Measurements from ENCODE around the gene INF2. TPM values are rescaled to one million over a fixed set of nuclear protein-coding genes. Genes with fewer than 3 reads are reported as not detected.

Gene INF2
- total and polyA plus RNA-seq, 5 donors from 2014 or later = 4.2 to 74.3 (median 7.9) TPM

DNA sequence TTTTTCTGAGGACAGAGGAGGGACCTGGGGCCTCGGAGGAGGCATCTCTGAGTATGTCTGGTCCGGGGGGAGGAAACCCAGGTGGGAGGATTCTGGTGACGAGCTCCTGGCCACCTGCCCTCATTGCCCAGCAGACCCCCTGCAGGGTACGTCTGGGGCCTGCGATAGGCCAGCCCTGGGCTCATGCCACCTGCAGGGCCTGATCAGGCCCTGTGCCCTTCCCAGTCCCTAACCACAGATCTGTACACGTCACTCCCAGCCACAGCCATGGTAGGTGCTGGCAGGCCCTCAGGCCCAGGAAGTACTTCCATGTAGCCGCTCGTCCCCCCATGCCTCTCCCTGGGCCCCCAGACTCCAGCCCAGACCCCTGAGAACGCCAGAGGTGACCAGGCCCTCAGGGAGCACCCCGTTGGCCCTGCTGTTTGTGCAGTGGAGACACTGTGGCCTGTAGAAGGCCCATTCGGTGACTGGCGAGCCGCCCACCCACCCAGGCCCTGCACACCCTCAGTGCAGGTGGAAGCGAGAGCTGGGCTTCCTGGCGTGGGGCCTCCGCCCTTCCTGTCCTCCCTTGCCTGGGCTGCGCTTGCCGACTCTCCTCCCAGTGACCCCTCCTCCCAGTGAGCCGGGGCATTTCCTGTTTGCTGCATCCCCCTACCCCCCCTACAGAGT lies 5.7 kb downstream of the INF2 start:
- Mint-ChIP-seq H3K9me3 (no peaks in the 10 kb centered on the region), H3K27ac (peak overlapping the region; percentile 81 to 99 (median 96)), H3K36me3 (no peaks in the 10 kb centered on the region), H3K27me3 (no peaks in the 10 kb centered on the region), H3K4me1 (peaks cover 0 to 72% (median 17%) of the 10 kb centered on the region in 4 donors), H3K4me3 (peak overlapping the region; percentile 63 to 82 (median 72))
- Histone ChIP-seq H3K27ac (ENCODE audit: insufficient read depth, low read length, poor library complexity, severe bottlenecking) (peak overlapping the region; percentile 79), H3K4me3 (ENCODE audit: low read depth, low read length) (no peak overlapping the region), H3K36me3 (ENCODE audit: control insufficient read depth, insufficient read depth, low read length) (no peaks in the 10 kb centered on the region), H3K27me3 (ENCODE audit: control insufficient read depth, insufficient read depth, low read length) (no peaks in the 10 kb centered on the region), H3K9me3 (ENCODE audit: control insufficient read depth in 2 of 2, low read length in 2 of 2) (no peaks in the 10 kb centered on the region), H3K4me1 (ENCODE audit: control insufficient read depth, insufficient read depth, low read length, poor library complexity, severe bottlenecking) (peaks cover 63% of the 10 kb centered on the region)
- DNase-seq (peak; percentile 25 to 89 (median 40)), ATAC-seq (ENCODE audit: low read depth in 2 of 2) (peak; percentile 72 to 77)

DNA sequence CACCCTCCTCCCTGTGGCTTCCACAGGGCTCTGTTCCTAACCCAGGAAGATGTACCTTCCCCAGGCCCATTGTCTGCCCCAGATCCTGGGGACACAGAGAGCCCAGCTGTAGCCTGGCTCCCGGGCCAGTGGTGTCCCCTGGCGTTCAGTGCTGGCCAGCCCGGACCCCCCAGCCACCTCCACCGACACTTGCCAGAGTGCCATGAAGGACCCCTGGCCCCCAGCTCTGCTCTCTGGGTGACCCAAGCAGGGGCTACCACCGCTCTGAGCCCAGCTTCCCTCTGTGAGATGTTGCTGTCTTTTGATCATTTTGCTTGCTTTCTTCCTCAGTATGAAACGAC lies 6.2 kb downstream of the INF2 start:
- H3K27me3 Mint-ChIP-seq = no peaks in the 10 kb centered on the region
- peaks cover 0 to 70% (median 17%) of the 10 kb centered on the region in 4 donors for H3K4me1 Mint-ChIP-seq
- Histone ChIP-seq H3K36me3 (ENCODE audit: control insufficient read depth, insufficient read depth, low read length) (no peaks in the 10 kb centered on the region), H3K27me3 (ENCODE audit: control insufficient read depth, insufficient read depth, low read length) (no peaks in the 10 kb centered on the region), H3K9me3 (ENCODE audit: control insufficient read depth in 2 of 2, low read length in 2 of 2) (no peaks in the 10 kb centered on the region), H3K4me3 (ENCODE audit: low read depth, low read length) (no peak overlapping the region), H3K27ac (ENCODE audit: insufficient read depth, low read length, poor library complexity, severe bottlenecking) (peak overlapping the region; percentile 79), H3K4me1 (ENCODE audit: control insufficient read depth, insufficient read depth, low read length, poor library complexity, severe bottlenecking) (peaks cover 58% of the 10 kb centered on the region)
- ATAC-seq (ENCODE audit: low read depth in 2 of 2) = no peak
- H3K27ac Mint-ChIP-seq = peak overlapping the region; percentile 81 to 99 (median 96)
- no peaks in the 10 kb centered on the region for H3K9me3 Mint-ChIP-seq
- no peak for DNase-seq
- peak overlapping the region; percentile 63 to 82 (median 72) for H3K4me3 Mint-ChIP-seq
- no peaks in the 10 kb centered on the region for H3K36me3 Mint-ChIP-seq

GRCh38 chr14:104696671-104697316 lies 7.4 kb downstream of the INF2 start:
- Mint-ChIP-seq H3K27ac (peak overlapping the region in 2 of 3 donors; percentile 96 to 99), H3K36me3 (no peaks in the 10 kb centered on the region), H3K4me1 (peaks cover 0 to 59% (median 15%) of the 10 kb centered on the region in 4 donors), H3K27me3 (no peaks in the 10 kb centered on the region), H3K9me3 (no peaks in the 10 kb centered on the region), H3K4me3 (no peak overlapping the region)
- ATAC-seq (ENCODE audit: low read depth in 2 of 2) (no peak), DNase-seq (no peak)
- Histone ChIP-seq H3K4me1 (ENCODE audit: control insufficient read depth, insufficient read depth, low read length, poor library complexity, severe bottlenecking) (peaks cover 47% of the 10 kb centered on the region), H3K27ac (ENCODE audit: insufficient read depth, low read length, poor library complexity, severe bottlenecking) (peak overlapping the region; percentile 14), H3K36me3 (ENCODE audit: control insufficient read depth, insufficient read depth, low read length) (no peaks in the 10 kb centered on the region), H3K4me3 (ENCODE audit: low read depth, low read length) (no peak overlapping the region), H3K27me3 (ENCODE audit: control insufficient read depth, insufficient read depth, low read length) (no peaks in the 10 kb centered on the region), H3K9me3 (ENCODE audit: control insufficient read depth in 2 of 2, low read length in 2 of 2) (no peaks in the 10 kb centered on the region)

DNA sequence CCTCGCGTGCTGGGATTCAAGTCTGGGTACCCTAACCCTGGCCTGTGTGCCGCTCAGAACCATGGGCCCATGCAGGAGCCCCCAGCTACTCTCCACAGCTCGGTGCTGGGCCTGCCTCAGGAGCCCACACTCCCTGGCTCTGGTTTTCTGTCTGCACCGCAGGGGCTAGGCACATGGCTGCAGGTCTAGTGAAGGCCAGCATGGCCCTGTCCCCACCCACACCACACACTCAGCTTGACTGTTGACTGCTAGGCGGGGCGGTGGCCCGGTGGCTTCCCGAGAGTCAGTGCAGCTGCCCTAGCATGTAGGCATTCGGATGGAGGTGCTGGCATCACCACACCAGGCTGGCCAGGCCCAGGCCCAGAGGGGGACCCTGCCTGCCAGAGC lies 7.9 kb downstream of the INF2 start:
- Histone ChIP-seq H3K27me3 (ENCODE audit: control insufficient read depth, insufficient read depth, low read length) (no peaks in the 10 kb centered on the region), H3K4me1 (ENCODE audit: control insufficient read depth, insufficient read depth, low read length, poor library complexity, severe bottlenecking) (peaks cover 42% of the 10 kb centered on the region), H3K4me3 (ENCODE audit: low read depth, low read length) (no peak overlapping the region), H3K9me3 (ENCODE audit: control insufficient read depth in 2 of 2, low read length in 2 of 2) (no peaks in the 10 kb centered on the region), H3K36me3 (ENCODE audit: control insufficient read depth, insufficient read depth, low read length) (no peaks in the 10 kb centered on the region), H3K27ac (ENCODE audit: insufficient read depth, low read length, poor library complexity, severe bottlenecking) (peak overlapping the region; percentile 14)
- Mint-ChIP-seq H3K4me1 (peaks cover 0 to 55% (median 15%) of the 10 kb centered on the region in 4 donors), H3K27ac (peak overlapping the region in 1 of 3 donors; percentile 74), H3K9me3 (no peaks in the 10 kb centered on the region), H3K4me3 (no peak overlapping the region), H3K36me3 (peaks cover 4% of the 10 kb centered on the region), H3K27me3 (no peaks in the 10 kb centered on the region)
- DNase-seq (no peak), ATAC-seq (ENCODE audit: low read depth in 2 of 2) (no peak)

DNA sequence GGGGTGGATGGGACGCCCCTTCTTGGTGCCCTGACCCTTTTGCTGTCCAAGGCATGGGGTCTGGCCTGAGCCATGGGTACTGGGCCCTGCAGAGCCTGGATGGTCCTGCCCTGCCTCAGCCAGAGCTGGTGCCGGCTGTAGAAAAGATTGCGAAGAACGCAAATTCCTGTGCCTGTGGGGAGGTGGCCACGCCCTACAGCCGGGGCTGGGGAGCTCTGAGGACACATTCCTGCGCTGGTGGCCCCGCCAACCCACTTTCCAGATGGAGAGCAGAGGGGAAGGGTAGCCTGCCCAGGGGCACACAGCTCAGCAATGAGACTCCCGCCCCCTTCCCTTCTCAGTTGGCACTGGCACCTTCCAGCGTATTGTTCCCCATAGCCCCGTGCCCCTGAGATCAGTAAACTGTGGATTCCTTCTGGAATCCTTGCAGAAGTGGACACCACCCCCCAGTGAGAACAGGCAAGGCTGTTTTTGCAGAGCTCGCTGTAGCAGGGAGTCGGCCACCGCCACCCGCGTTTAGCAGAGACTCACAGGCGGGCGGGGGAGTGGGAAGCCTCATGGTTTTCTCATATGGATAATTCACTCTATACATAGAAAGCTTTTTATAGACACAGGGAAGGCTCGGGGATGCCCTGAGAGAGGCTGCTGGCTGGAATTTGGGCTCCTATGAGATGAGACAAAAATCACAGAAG lies 8.6 kb downstream of the INF2 start:
- Histone ChIP-seq H3K27ac (ENCODE audit: insufficient read depth, low read length, poor library complexity, severe bottlenecking) (no peak overlapping the region), H3K4me1 (ENCODE audit: control insufficient read depth, insufficient read depth, low read length, poor library complexity, severe bottlenecking) (peaks cover 34% of the 10 kb centered on the region), H3K4me3 (ENCODE audit: low read depth, low read length) (no peak overlapping the region), H3K36me3 (ENCODE audit: control insufficient read depth, insufficient read depth, low read length) (peaks cover 4% of the 10 kb centered on the region), H3K9me3 (ENCODE audit: control insufficient read depth in 2 of 2, low read length in 2 of 2) (no peaks in the 10 kb centered on the region), H3K27me3 (ENCODE audit: control insufficient read depth, insufficient read depth, low read length) (no peaks in the 10 kb centered on the region)
- ATAC-seq (ENCODE audit: low read depth in 2 of 2) (no peak), DNase-seq (no peak)
- no peaks in the 10 kb centered on the region for H3K9me3 Mint-ChIP-seq
- no peaks in the 10 kb centered on the region for H3K27me3 Mint-ChIP-seq
- no peak overlapping the region for H3K4me3 Mint-ChIP-seq
- peaks cover 0 to 51% (median 15%) of the 10 kb centered on the region in 4 donors for H3K4me1 Mint-ChIP-seq
- peak overlapping the region in 2 of 3 donors; percentile 34 to 82 for H3K27ac Mint-ChIP-seq
- peaks cover 4% of the 10 kb centered on the region for H3K36me3 Mint-ChIP-seq

- Mint-ChIP-seq H3K36me3 (peaks cover 4% of the 10 kb centered on the region), H3K9me3 (no peaks in the 10 kb centered on the region), H3K4me3 (no peak overlapping the region), H3K27ac (peak overlapping the region; percentile 34 to 82 (median 38)), H3K27me3 (no peaks in the 10 kb centered on the region), H3K4me1 (peaks cover 0 to 44% (median 15%) of the 10 kb centered on the region in 4 donors)
- Histone ChIP-seq H3K36me3 (ENCODE audit: control insufficient read depth, insufficient read depth, low read length) (peaks cover 4% of the 10 kb centered on the region), H3K9me3 (ENCODE audit: control insufficient read depth in 2 of 2, low read length in 2 of 2) (no peaks in the 10 kb centered on the region), H3K4me1 (ENCODE audit: control insufficient read depth, insufficient read depth, low read length, poor library complexity, severe bottlenecking) (peaks cover 26% of the 10 kb centered on the region), H3K27me3 (ENCODE audit: control insufficient read depth, insufficient read depth, low read length) (no peaks in the 10 kb centered on the region), H3K27ac (ENCODE audit: insufficient read depth, low read length, poor library complexity, severe bottlenecking) (no peak overlapping the region), H3K4me3 (ENCODE audit: low read depth, low read length) (no peak overlapping the region)
- ATAC-seq (ENCODE audit: low read depth in 2 of 2) = no peak
- DNase-seq = no peak
Observed at GRCh38 chr14:104698688-104699425, 9.4 kb downstream of the INF2 start.

GRCh38 chr14:104699426-104699748 lies 10.0 kb downstream of the INF2 start:
- Mint-ChIP-seq H3K27me3 (no peaks in the 10 kb centered on the region), H3K4me1 (peaks cover 0 to 39% (median 11%) of the 10 kb centered on the region in 4 donors), H3K4me3 (no peak overlapping the region), H3K27ac (peak overlapping the region in 1 of 3 donors; percentile 7), H3K36me3 (peaks cover 8% of the 10 kb centered on the region), H3K9me3 (no peaks in the 10 kb centered on the region)
- Histone ChIP-seq H3K4me3 (ENCODE audit: low read depth, low read length) (no peak overlapping the region), H3K9me3 (ENCODE audit: control insufficient read depth in 2 of 2, low read length in 2 of 2) (no peaks in the 10 kb centered on the region), H3K27ac (ENCODE audit: insufficient read depth, low read length, poor library complexity, severe bottlenecking) (no peak overlapping the region), H3K4me1 (ENCODE audit: control insufficient read depth, insufficient read depth, low read length, poor library complexity, severe bottlenecking) (peaks cover 21% of the 10 kb centered on the region), H3K27me3 (ENCODE audit: control insufficient read depth, insufficient read depth, low read length) (no peaks in the 10 kb centered on the region), H3K36me3 (ENCODE audit: control insufficient read depth, insufficient read depth, low read length) (peaks cover 9% of the 10 kb centered on the region)
- ATAC-seq (ENCODE audit: low read depth in 2 of 2) = no peak
- no peak for DNase-seq

Data from CD4-positive, CD25-positive, alpha-beta regulatory T cell (primary cell).